NCI-H1436 treated with DMSO at 0.1 percent for 48 hours (cell line): ENCODE results near the gene PDE9A.

Experiments used
- DNase-seq: peaks from one replicate; lab custom pipeline; 2025; lab: John Stamatoyannopoulos, UW

The PDE9A gene

GRCh38 chr21:42757826-42758655, 104.6 kb downstream of the PDE9A start:
- no peak for DNase-seq

- no peak for DNase-seq
These were observed 105.5 kb downstream of the PDE9A start for GRCh38 chr21:42758721-42759593.

- DNase-seq = no peak
These were observed 106.1 kb downstream of the PDE9A start for GRCh38 chr21:42759594-42759927.

GRCh38 chr21:42760361-42760950, 107.0 kb downstream of the PDE9A start:
- DNase-seq = no peak

GRCh38 chr21:42760951-42761751, 107.7 kb downstream of the PDE9A start:
- DNase-seq = no peak

GRCh38 chr21:42761776-42762335, 108.4 kb downstream of the PDE9A start:
- DNase-seq = no peak

GRCh38 chr21:42763581-42764442, 110.4 kb downstream of the PDE9A start:
- DNase-seq = no peak

GRCh38 chr21:42764443-42764760, 111.0 kb downstream of the PDE9A start:
- DNase-seq = no peak

- DNase-seq = no peak
These were observed 111.5 kb downstream of the PDE9A start for GRCh38 chr21:42764883-42765282.

- no peak for DNase-seq
These were observed 112.2 kb downstream of the PDE9A start for GRCh38 chr21:42765656-42766055.

GRCh38 chr21:42766739-42767560, 113.5 kb downstream of the PDE9A start:
- no peak for DNase-seq

GRCh38 chr21:42767561-42767835, 114.1 kb downstream of the PDE9A start:
- no peak for DNase-seq

- no peak for DNase-seq
These were observed 115.1 kb downstream of the PDE9A start for GRCh38 chr21:42768324-42769121.

- no peak for DNase-seq
These were observed 115.9 kb downstream of the PDE9A start for GRCh38 chr21:42769183-42769819.

- no peak for DNase-seq
These were observed 116.6 kb downstream of the PDE9A start for GRCh38 chr21:42769820-42770716.

GRCh38 chr21:42770717-42771502, 117.5 kb downstream of the PDE9A start:
- DNase-seq = no peak

GRCh38 chr21:42771503-42771805, 118.0 kb downstream of the PDE9A start:
- DNase-seq = no peak
